NB4 (cell line): Measurements from ENCODE around the gene FNIP2.

Experiments used
- DNase-seq: peaks from one replicate; pipeline ENCODE4 v3.0.0; 2010; ENCODE audit warnings: low read depth
- H3K4me3 ChIP-seq: one replicate; pipeline ENCODE4 v1.5.1; 2011; ENCODE audit warnings: mild to moderate bottlenecking, low read depth, low read length, moderate library complexity
- CTCF ChIP-seq: IDR thresholded peaks from one replicate; pipeline ENCODE4 v1.5.1; 2012; ENCODE audit warnings: low read depth, low read length
- MAX ChIP-seq: IDR thresholded peaks from 2 replicates; pipeline ENCODE4 v1.6.1; 2011; ENCODE audit warnings: low read depth, low read length
- MYC ChIP-seq: IDR thresholded peaks from 2 replicates; pipeline ENCODE4 v1.6.1; 2011; ENCODE audit warnings: low read depth, low read length
- POLR2A ChIP-seq: IDR thresholded peaks from 2 replicates; pipeline ENCODE4 v1.6.1; 2011; ENCODE audit warnings: mild to moderate bottlenecking; ENCODE audit not compliant: insufficient read length; ENCODE audit errors: extremely low read depth

FNIP2 gene

GRCh38 chr4:158941321-158941720, 172.5 kb downstream of the FNIP2 start:
- no peak for DNase-seq

GRCh38 chr4:158941895-158942294, 173.1 kb downstream of the FNIP2 start:
- no peak overlapping the region for H3K4me3 ChIP-seq
- DNase-seq: no peak
- TF ChIP-seq CTCF: no peak
- TF ChIP-seq MAX: no peak
- no peak for TF ChIP-seq POLR2A
- TF ChIP-seq MYC: no peak

More at GRCh38 chr4:158941321-158941720, 172.5 kb downstream of the FNIP2 start:
- no peak overlapping the region for H3K4me3 ChIP-seq
- TF ChIP-seq CTCF (no peak), POLR2A (no peak), MYC (no peak), MAX (no peak)

- TF ChIP-seq CTCF: no peak
- no peak for TF ChIP-seq POLR2A
- TF ChIP-seq MYC: no peak
- no peak for TF ChIP-seq MAX
- no peak for DNase-seq
- no peak overlapping the region for H3K4me3 ChIP-seq
These were observed 176.8 kb downstream of the FNIP2 start for GRCh38 chr4:158945529-158946108.

- TF ChIP-seq MAX (no peak), POLR2A (no peak), CTCF (no peak), MYC (no peak)
- H3K4me3 ChIP-seq: no peak overlapping the region
- no peak for DNase-seq
These were observed 178.0 kb downstream of the FNIP2 start for GRCh38 chr4:158946825-158947224.

GRCh38 chr4:158948071-158948470, 179.2 kb downstream of the FNIP2 start:
- TF ChIP-seq MAX: no peak
- TF ChIP-seq CTCF: no peak
- no peak for TF ChIP-seq MYC
- DNase-seq: no peak
- H3K4me3 ChIP-seq: no peak overlapping the region
